BLaER1 (cell line): ENCODE measurements around the gene CCDC198.

Experiments
- H3K27ac ChIP-seq: shearing (Covaris generic); formaldehyde crosslinking; 2 replicates; pipeline ENCODE4 v1.8.1; 2022
- H3K27me3 ChIP-seq: shearing (Covaris generic); formaldehyde crosslinking; 2 replicates; pipeline ENCODE4 v1.8.1; 2022
- H3K36me3 ChIP-seq: shearing (Covaris generic); formaldehyde crosslinking; 2 replicates; pipeline ENCODE4 v1.8.1; 2022
- H3K4me1 ChIP-seq: shearing (Covaris generic); formaldehyde crosslinking; 2 replicates; pipeline ENCODE4 v1.8.1; 2022
- H3K4me2 ChIP-seq: shearing (Covaris generic); formaldehyde crosslinking; 2 replicates; pipeline ENCODE4 v1.8.1; 2022
- H3K4me3 ChIP-seq: shearing (Covaris generic); formaldehyde crosslinking; 2 replicates; pipeline ENCODE4 v1.8.1; 2022
- H3K9ac ChIP-seq: shearing (Covaris generic); formaldehyde crosslinking; 2 replicates; pipeline ENCODE4 v1.8.1; 2022
- H3K9me3 ChIP-seq: shearing (Covaris generic); formaldehyde crosslinking; 2 replicates; pipeline ENCODE4 v1.8.1; 2022
- H4K20me1 ChIP-seq: shearing (Covaris generic); formaldehyde crosslinking; 2 replicates; pipeline ENCODE4 v1.8.1; 2022
- Cebpa-rat ChIP-seq: shearing (Covaris generic); IDR thresholded peaks from 2 replicates; pipeline ENCODE4 v1.8.1; 2022

Gene CCDC198

DNA sequence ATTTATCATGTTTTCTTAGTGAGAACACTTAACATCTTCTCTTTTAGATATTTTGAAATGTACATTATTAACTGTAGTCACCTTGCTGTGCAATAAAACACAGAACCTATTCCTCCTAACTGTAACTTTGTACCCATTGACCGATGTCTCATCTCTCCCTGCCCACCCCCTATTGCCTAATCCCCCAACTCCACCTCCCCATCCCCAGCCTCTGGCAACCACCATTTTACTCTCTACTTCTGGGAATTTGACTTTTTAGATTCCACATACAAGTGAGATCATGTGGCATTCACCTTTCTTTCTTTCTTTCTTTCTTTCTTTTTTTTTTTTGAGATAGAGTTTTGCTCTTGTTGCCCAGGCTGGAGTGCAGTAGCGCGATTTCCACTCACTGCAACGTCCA, 4.4 kb upstream of the CCDC198 start:
- Histone ChIP-seq H3K9me3 (no peaks in the 10 kb centered on the region), H3K27me3 (no peaks in the 10 kb centered on the region), H3K4me1 (peaks cover 11% of the 10 kb centered on the region), H3K4me2 (no peak overlapping the region), H3K9ac (no peak overlapping the region), H3K36me3 (no peaks in the 10 kb centered on the region), H4K20me1 (no peaks in the 10 kb centered on the region), H3K4me3 (no peak overlapping the region), H3K27ac (no peak overlapping the region)
- TF ChIP-seq Cebpa-rat: no peak

DNA sequence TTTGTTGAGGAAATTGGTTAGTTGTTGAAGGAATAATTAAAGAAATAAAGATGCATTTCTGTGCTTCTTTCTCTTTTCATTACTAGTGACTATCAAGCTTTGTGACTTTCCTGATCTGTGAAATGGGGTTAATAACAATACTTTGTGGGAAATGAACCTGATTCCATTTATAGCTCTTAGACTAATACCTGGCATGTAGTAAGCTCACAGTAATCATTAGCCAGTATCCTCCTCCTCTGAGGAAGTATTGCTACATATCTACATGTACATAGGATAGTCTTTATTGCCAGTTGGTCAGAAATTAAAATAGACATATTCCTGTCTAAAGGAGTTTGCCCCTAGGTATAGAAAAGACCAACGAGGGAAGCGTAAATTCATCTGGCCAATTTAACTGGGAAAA, 1.8 kb upstream of the CCDC198 start:
- Histone ChIP-seq H3K9ac (no peak overlapping the region), H3K36me3 (no peaks in the 10 kb centered on the region), H3K27ac (no peak overlapping the region), H3K27me3 (no peaks in the 10 kb centered on the region), H4K20me1 (no peaks in the 10 kb centered on the region), H3K9me3 (no peaks in the 10 kb centered on the region), H3K4me3 (no peak overlapping the region), H3K4me2 (no peak overlapping the region), H3K4me1 (peaks cover 11% of the 10 kb centered on the region)
- TF ChIP-seq Cebpa-rat: no peak

DNA sequence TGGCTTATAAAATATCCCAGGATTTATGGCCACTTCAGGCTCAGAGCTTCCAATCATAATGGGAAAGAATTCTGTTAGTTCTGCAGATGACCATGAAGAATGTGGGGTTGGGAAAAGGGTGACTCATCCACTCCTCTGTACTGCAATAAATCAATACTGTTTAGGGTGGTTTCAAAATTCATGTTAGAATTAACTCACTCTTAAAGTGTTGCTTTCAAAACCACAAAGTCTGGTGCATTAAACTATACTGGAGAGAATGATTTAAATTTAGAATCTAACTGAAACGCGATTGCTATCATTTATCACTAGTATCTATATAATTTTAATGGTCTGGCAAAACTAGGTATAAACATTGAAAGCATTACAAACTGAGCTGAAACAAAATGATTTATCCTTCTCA, 798 bp downstream of the CCDC198 start:
- H3K36me3 ChIP-seq: no peaks in the 10 kb centered on the region
- no peaks in the 10 kb centered on the region for H4K20me1 ChIP-seq
- no peaks in the 10 kb centered on the region for H3K27me3 ChIP-seq
- H3K4me1 ChIP-seq: peaks cover 11% of the 10 kb centered on the region
- H3K4me3 ChIP-seq: no peak overlapping the region
- TF ChIP-seq Cebpa-rat: no peak
- H3K9ac ChIP-seq: no peak overlapping the region
- no peaks in the 10 kb centered on the region for H3K9me3 ChIP-seq
- H3K27ac ChIP-seq: no peak overlapping the region
- no peak overlapping the region for H3K4me2 ChIP-seq

DNA sequence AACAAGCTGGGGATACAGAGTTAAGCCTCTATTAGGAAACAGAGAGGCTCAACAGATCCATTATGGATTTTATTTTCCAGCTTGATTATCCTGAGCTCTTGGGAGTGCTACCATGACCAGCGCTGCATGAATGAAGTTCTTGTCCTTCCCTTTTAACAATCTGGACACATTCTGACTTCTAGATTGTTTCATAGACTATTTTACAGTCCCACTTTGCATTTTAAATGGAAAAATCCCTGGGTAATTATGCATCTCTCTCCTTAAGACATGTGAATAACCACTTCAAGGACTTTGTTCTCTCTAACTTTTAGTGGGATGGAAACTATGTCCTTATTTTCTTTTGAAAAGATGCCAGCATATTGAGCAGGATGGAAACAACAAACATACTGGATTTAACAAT, 2.0 kb downstream of the CCDC198 start:
- H4K20me1 ChIP-seq: no peaks in the 10 kb centered on the region
- no peak overlapping the region for H3K9ac ChIP-seq
- no peaks in the 10 kb centered on the region for H3K9me3 ChIP-seq
- peaks cover 11% of the 10 kb centered on the region for H3K4me1 ChIP-seq
- no peak for TF ChIP-seq Cebpa-rat
- no peak overlapping the region for H3K4me3 ChIP-seq
- H3K27ac ChIP-seq: no peak overlapping the region
- H3K36me3 ChIP-seq: no peaks in the 10 kb centered on the region
- no peak overlapping the region for H3K4me2 ChIP-seq
- no peaks in the 10 kb centered on the region for H3K27me3 ChIP-seq

DNA sequence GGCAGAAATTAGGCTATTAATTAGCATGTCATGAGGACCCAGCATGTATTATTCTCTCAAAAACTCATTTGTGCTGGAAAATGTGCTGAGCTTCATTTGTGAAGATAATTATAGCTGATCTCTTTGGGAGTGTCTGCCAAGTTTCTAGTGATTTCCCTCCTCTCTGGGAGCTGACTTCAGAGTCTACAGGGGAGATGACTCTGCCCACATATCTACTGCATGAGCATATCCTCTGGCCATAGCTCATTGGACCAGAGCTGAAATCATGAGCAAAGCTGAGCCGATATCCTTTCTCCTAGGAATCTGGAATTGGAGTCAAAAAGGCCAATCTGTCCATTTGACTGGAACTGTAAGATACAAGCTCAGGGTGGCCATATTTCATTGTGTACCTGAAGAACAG, 5.9 kb downstream of the CCDC198 start:
- Histone ChIP-seq H3K9me3 (no peaks in the 10 kb centered on the region), H3K27ac (no peak overlapping the region), H3K4me1 (peaks cover 8% of the 10 kb centered on the region; the same call in 1 of the 2 replicates), H4K20me1 (no peaks in the 10 kb centered on the region), H3K27me3 (no peaks in the 10 kb centered on the region), H3K4me2 (no peak overlapping the region), H3K36me3 (no peaks in the 10 kb centered on the region), H3K4me3 (no peak overlapping the region), H3K9ac (no peak overlapping the region)
- no peak for TF ChIP-seq Cebpa-rat

DNA sequence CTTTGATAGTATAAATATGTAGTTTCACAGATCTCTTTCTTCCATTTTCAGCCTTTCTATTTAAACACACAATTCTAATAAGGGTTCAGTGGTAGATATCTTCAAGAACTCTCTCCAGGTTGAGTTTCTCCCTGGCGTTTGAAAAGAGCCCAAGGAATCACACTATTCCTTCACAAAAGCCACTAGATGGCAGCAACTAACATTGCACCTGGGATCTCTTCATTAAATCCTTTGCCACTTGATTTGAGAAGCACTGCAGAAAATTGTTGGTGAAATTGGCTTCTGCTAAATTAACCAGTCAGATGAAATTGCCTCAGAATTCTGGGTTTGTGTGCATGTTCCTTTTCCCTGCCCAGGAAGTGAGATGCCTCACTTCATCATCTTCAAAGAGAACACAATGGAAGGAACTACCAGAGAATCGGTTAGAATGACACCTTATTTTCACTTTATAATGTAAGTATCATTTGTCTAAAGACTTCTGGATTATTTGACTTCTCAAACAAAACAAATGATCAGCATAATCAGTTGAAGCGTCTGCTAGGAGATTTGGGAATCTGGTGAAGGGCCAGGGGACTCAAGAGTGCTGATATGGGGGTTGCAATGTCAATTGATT, 6.8 kb downstream of the CCDC198 start:
- Histone ChIP-seq H3K9ac (no peak overlapping the region), H3K4me3 (no peak overlapping the region), H4K20me1 (no peaks in the 10 kb centered on the region), H3K4me1 (peaks cover 8% of the 10 kb centered on the region; the same call in 1 of the 2 replicates), H3K36me3 (no peaks in the 10 kb centered on the region), H3K4me2 (no peak overlapping the region), H3K27me3 (no peaks in the 10 kb centered on the region), H3K9me3 (no peaks in the 10 kb centered on the region), H3K27ac (no peak overlapping the region)
- no peak for TF ChIP-seq Cebpa-rat

DNA sequence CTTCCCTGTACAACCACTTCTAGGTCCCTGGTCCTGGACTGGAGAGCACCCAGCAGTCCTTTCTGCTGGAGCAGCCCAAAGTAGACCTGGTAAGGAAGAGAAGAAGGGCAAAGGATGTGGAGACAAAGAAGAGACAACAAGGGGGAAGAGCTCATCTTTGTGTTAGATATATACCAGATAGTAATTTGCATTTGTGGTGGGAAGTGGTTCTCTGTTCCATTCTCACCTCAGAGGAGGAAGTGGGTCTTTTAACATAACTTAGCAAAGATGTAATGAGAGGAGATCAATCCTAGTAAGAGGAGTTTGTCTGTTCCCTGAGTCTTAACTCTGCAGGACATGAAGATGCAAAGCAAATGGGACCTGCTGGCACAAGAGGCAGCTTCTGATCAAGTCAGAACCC, 8.0 kb downstream of the CCDC198 start:
- H3K9me3 ChIP-seq: no peaks in the 10 kb centered on the region
- H3K4me2 ChIP-seq: peak overlapping the region; percentile 25; the same call in 1 of the 2 replicates
- H3K9ac ChIP-seq: no peak overlapping the region
- H3K27ac ChIP-seq: no peak overlapping the region
- H4K20me1 ChIP-seq: no peaks in the 10 kb centered on the region
- H3K36me3 ChIP-seq: no peaks in the 10 kb centered on the region
- H3K4me1 ChIP-seq: peaks cover 8% of the 10 kb centered on the region; the same call in 1 of the 2 replicates
- no peak overlapping the region for H3K4me3 ChIP-seq
- TF ChIP-seq Cebpa-rat: no peak
- H3K27me3 ChIP-seq: no peaks in the 10 kb centered on the region

DNA sequence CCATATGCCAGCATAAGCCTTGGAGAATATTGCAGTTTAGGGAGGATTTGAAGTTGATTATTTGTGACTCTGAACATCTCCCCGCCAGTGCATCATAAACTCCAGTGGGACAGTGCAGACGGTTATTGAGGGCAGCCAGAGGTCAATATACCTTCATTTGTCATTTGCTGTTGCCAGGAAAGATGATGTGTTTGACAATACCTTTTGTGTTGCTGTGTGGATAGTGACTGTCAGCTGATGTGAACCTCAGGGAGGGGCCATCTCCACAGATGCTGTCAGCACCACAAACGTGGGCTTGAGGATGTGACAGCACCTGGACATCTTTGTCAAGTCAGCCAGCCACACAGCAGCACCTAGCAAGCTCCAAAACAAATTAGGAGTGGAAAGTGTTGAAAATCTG, 11.5 kb downstream of the CCDC198 start:
- H3K9ac ChIP-seq: no peak overlapping the region
- no peaks in the 10 kb centered on the region for H3K27me3 ChIP-seq
- H3K27ac ChIP-seq: no peak overlapping the region
- H3K4me2 ChIP-seq: no peak overlapping the region
- H3K9me3 ChIP-seq: no peaks in the 10 kb centered on the region
- H3K4me3 ChIP-seq: no peak overlapping the region
- H3K36me3 ChIP-seq: no peaks in the 10 kb centered on the region
- TF ChIP-seq Cebpa-rat: no peak
- peaks cover 8% of the 10 kb centered on the region; the same call in 1 of the 2 replicates for H3K4me1 ChIP-seq
- no peaks in the 10 kb centered on the region for H4K20me1 ChIP-seq

DNA sequence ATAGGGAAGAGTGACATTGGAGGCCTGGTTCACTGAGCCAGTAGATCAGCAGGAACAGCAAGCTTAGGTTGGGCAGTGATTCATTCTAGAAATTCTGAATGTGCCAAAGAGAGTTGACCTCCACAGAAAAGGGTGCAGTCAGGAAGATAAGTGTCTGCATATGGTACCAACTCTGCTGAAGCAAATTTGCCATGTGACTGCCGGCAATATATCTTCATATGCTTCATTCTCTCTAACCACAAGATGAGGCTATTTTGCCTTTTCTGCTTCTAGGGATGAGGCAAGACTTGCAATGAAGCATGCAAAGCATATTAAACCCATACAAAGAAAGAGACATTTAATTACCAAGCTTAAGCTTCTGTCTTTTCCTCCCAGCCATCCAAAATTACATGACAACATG, 13.6 kb downstream of the CCDC198 start:
- Histone ChIP-seq H3K9ac (no peak overlapping the region), H3K27ac (no peak overlapping the region), H3K4me2 (no peak overlapping the region), H3K4me3 (no peak overlapping the region), H3K27me3 (no peaks in the 10 kb centered on the region), H3K36me3 (no peaks in the 10 kb centered on the region), H4K20me1 (no peaks in the 10 kb centered on the region), H3K4me1 (no peaks in the 10 kb centered on the region), H3K9me3 (no peaks in the 10 kb centered on the region)
- no peak for TF ChIP-seq Cebpa-rat

DNA sequence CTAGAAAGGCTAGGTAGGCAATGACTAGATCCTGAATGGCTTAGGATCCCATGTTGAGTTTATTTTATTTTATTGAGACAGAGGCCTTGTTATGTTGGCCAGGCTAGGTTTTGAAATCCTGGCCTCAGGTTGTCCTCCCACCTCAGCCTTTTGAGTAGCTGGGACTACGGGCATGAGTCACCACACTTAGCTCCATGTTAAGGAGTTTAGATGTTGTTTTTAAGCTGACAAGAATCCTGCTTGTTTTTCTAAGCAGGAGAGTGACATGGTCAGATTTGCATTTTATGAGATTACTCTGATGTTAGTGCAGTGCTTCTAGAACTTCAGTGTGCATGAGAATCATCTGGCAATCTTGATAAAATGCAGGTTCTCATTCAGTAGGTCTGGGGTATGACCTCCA, 14.5 kb downstream of the CCDC198 start:
- no peak overlapping the region for H3K27ac ChIP-seq
- no peak for TF ChIP-seq Cebpa-rat
- H3K9me3 ChIP-seq: no peaks in the 10 kb centered on the region
- H3K4me2 ChIP-seq: no peak overlapping the region
- H3K4me3 ChIP-seq: no peak overlapping the region
- H4K20me1 ChIP-seq: no peaks in the 10 kb centered on the region
- H3K27me3 ChIP-seq: no peaks in the 10 kb centered on the region
- H3K4me1 ChIP-seq: no peaks in the 10 kb centered on the region
- no peak overlapping the region for H3K9ac ChIP-seq
- no peaks in the 10 kb centered on the region for H3K36me3 ChIP-seq

DNA sequence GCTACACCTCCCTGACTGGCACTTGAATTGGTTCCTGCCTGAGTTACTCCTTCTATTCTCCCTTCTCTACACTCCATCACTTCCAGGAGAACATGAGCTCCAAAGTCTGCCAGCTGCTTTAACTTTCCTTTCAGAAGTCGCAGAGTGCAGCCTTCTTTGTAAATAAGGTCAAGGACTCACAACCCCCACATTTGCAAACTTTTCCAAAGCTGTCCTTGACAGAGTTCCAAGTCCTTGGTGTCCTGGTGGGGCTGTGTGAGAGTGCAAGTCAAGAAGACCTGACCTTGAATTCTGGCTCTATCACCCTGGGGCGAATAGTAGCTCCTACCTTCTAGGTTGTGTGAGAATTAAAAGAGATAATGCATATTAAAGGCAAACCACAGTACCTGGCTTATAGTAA, 15.6 kb downstream of the CCDC198 start:
- Histone ChIP-seq H3K27me3 (no peaks in the 10 kb centered on the region), H3K9me3 (no peaks in the 10 kb centered on the region)
- no peak for TF ChIP-seq Cebpa-rat

More for the DNA sequence above, 15.6 kb downstream of the CCDC198 start:
- Histone ChIP-seq H3K9ac (no peak overlapping the region), H3K4me3 (no peak overlapping the region), H3K4me2 (no peak overlapping the region), H3K27ac (no peak overlapping the region), H3K36me3 (no peaks in the 10 kb centered on the region), H3K4me1 (no peaks in the 10 kb centered on the region), H4K20me1 (no peaks in the 10 kb centered on the region)
